Measurements from ENCODE around the gene DENND1A.

Gene DENND1A

DNA sequence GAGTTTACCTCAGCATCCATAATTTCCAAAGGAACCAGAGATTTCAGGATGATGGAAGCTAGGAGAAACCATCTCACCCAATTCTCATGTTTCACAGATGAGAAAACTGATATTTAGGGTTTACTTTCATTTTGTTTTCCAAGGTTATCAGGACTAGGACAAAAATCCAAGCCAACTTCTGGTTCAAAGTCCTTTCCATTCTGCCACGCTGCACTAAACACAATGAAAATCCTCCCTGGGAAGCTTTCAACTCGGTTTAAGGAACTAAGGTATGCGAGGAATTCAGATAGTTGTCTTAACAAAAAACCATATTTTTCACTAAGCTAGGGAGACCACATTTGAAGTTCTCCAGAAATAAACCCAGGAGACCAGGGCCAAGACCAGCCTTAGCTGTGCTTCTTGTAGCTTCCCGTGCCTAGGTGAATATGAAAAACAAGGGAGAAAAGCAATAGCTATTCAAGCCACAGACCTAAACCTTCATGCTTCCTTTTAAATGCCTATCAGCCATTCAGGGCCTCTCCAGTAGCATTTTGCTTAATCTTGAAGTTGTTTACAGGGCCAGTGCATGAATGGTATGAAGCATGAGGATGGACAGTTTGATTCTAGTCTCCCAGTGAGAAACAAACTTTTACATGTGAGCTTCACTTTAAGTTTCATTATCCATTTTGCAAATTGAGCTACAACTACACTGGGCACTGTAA, 167.9 kb downstream of the DENND1A start:
- TF ChIP-seq L3MBTL2 (conservative IDR thresholded peaks at IDR 0.05) (no peak), SP1 (IDR thresholded peaks at IDR 0.05) (no peak), LEF1 (IDR thresholded peaks at IDR 0.05; ENCODE audit: borderline replicate concordance) (no peak), BHLHE40 (IDR thresholded peaks at IDR 0.05; ENCODE audit: borderline replicate concordance) (no peak), SUZ12 (IDR thresholded peaks at IDR 0.05) (no peak), ARNT (IDR thresholded peaks at IDR 0.05) (no peak), HDGF (IDR thresholded peaks at IDR 0.05; ENCODE audit: borderline replicate concordance) (no peak), TARDBP (IDR thresholded peaks at IDR 0.05) (no peak), ELF4 (IDR thresholded peaks at IDR 0.05) (no peak)
- TF ChIP-seq, protein P1, sequence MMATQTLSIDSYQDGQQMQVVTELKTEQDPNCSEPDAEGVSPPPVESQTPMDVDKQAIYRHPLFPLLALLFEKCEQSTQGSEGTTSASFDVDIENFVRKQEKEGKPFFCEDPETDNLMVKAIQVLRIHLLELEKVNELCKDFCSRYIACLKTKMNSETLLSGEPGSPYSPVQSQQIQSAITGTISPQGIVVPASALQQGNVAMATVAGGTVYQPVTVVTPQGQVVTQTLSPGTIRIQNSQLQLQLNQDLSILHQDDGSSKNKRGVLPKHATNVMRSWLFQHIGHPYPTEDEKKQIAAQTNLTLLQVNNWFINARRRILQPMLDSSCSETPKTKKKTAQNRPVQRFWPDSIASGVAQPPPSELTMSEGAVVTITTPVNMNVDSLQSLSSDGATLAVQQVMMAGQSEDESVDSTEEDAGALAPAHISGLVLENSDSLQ (IDR thresholded peaks at IDR 0.05) = no peak
- no peak for DNase-seq (ENCODE audit: extremely low spot score)
- ChIA-PET CTCF (interaction anchor here (0.6 kb wide), 1 partner anchor 18 kb away, joined by 5 read pairs; no protein-coding TSS in a partner anchor), POLR2A (no interaction called here)

DNA sequence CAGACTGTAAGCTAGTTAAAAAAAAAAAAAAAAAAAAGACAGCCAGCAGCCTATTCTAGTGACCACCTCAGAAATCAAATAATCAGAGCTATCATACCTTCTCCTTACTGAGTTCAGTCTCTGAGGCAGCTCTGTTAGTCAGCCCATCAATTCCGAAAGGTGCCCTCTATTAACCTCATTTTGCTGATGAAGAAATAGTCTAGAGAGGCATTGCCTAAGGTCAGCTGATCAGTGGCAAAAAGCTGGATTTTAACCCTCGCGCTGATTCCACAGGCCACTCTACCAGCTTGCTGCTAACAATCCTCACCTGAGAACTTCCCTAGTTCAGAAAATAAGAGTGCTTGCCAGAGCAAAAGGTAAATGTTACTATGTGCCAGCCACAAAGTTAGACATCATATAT, 172.0 kb downstream of the DENND1A start:
- ChIA-PET CTCF (no interaction called here), POLR2A (no interaction called here)
- DNase-seq (ENCODE audit: extremely low spot score) = no peak
- TF ChIP-seq ELF4 (IDR thresholded peaks at IDR 0.05) (no peak), ZNF384 (IDR thresholded peaks at IDR 0.05) (no peak), NFRKB (IDR thresholded peaks at IDR 0.05) (no peak), FOXA1 (IDR thresholded peaks at IDR 0.05) (no peak), FOXM1 (IDR thresholded peaks at IDR 0.05; ENCODE audit: borderline replicate concordance) (no peak), ARNT (IDR thresholded peaks at IDR 0.05) (no peak), LEF1 (IDR thresholded peaks at IDR 0.05; ENCODE audit: borderline replicate concordance) (no peak), SUZ12 (IDR thresholded peaks at IDR 0.05) (no peak)

DNA sequence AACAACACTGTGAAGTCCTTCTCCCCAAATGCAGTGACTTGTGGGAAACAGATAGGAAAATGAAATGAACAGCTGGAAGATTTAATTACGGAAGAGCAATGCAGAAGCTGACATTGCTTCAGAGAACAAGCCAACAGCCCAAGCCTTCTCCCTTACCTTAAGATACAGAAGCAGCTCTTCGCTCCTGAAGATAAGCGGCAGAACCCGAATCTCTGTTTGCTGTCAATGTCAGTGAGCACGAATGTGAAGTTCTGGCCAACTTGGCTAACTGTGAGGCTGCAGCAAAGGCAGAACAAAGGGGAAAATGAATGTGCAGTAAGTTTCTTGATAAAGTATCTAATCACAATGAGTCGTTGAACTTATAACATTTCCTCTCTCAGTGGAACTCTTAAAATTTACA, 172.4 kb downstream of the DENND1A start:
- CTCF ChIA-PET = no interaction called here
- TF ChIP-seq, protein P1 (IDR thresholded peaks at IDR 0.05) = no peak
- TF ChIP-seq CTBP1 (IDR thresholded peaks at IDR 0.05; ENCODE audit: borderline replicate concordance) = no peak
- POLR2A ChIA-PET = no interaction called here
- DNase-seq (ENCODE audit: extremely low spot score) = no peak

DNA sequence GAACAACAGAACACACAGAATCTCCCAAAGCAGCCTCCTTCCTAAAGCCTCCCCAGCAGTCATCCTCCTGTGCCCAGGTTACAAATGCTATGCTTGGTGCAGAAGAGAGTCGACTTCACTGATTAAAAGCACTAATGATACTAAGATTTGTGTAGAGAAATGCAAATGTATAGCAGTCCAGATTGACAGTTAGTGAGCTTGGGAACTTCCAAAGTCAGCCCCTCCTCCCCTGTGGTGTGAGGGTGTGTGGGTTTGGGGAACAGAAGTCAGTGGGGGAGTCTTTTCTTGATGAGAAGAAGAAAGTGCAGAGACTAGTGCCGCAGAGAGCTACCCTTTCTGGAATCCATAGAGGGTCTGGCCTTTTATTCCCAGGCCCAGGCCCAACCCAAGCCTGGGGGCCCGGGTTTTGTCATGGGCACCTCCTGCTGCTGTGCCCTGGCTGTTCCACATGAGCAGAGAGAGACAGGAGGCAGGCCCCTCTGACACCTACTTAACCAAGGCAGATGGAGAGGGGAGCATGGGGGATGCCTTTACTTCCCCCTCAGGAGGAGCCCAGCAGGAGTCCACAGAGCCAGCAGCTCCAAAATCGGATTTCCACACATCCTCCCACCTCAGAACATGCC, 173.3 kb downstream of the DENND1A start:
- no peak for DNase-seq (ENCODE audit: extremely low spot score)
- ChIA-PET CTCF (no interaction called here), POLR2A (no interaction called here)
- TF ChIP-seq NFRKB (IDR thresholded peaks at IDR 0.05) (no peak), TARDBP (IDR thresholded peaks at IDR 0.05) (no peak), L3MBTL2 (conservative IDR thresholded peaks at IDR 0.05) (no peak), SP1 (IDR thresholded peaks at IDR 0.05) (no peak), FOXM1 (IDR thresholded peaks at IDR 0.05; ENCODE audit: borderline replicate concordance) (no peak), ZNF384 (IDR thresholded peaks at IDR 0.05) (no peak), ELF4 (IDR thresholded peaks at IDR 0.05) (no peak), CTBP1 (IDR thresholded peaks at IDR 0.05; ENCODE audit: borderline replicate concordance) (no peak), LEF1 (IDR thresholded peaks at IDR 0.05; ENCODE audit: borderline replicate concordance) (no peak), FOXK2 (IDR thresholded peaks at IDR 0.05) (no peak)

DNA sequence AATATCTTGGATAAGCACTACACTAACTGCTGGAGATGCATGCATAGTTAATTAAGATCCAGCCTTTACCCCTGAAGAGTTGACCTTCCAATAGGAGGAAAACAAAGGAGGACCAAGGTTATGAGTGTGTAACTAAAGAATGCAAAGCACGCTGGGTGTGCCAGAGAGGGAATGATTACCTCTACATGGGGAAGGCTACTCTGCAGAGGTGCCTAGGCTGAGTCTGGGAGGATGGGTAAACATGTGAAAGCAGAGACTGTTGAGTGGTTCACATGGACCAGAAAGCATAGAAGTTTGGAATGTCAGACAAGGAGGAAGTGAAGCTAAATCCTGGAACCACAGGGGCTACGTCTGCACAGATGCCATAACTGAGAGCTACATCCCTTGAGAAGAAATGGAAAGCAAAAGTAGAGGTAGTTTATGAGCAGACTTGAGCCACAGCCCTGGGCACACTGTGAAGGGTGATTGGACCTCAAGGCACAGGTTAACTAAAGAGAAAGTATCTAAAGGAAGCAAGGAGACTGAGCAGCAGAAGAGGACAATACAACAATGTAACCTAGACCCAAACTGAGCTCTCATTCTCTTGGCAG, 176.2 kb downstream of the DENND1A start:
- CTCF ChIA-PET = interaction anchor here (0.6 kb wide), 1 partner anchor 57 kb away, joined by 5 read pairs; no protein-coding TSS in a partner anchor
- POLR2A ChIA-PET = no interaction called here
- DNase-seq (ENCODE audit: extremely low spot score) = no peak
- no peak for TF ChIP-seq SP1 (IDR thresholded peaks at IDR 0.05)
- no peak for TF ChIP-seq TARDBP (IDR thresholded peaks at IDR 0.05)
- TF ChIP-seq SUZ12 (IDR thresholded peaks at IDR 0.05) = no peak
- no peak for TF ChIP-seq FOXA1 (IDR thresholded peaks at IDR 0.05)
- TF ChIP-seq NFRKB (IDR thresholded peaks at IDR 0.05) = no peak
- no peak for TF ChIP-seq ELF4 (IDR thresholded peaks at IDR 0.05)
- no peak for TF ChIP-seq HDGF (IDR thresholded peaks at IDR 0.05; ENCODE audit: borderline replicate concordance)

DNA sequence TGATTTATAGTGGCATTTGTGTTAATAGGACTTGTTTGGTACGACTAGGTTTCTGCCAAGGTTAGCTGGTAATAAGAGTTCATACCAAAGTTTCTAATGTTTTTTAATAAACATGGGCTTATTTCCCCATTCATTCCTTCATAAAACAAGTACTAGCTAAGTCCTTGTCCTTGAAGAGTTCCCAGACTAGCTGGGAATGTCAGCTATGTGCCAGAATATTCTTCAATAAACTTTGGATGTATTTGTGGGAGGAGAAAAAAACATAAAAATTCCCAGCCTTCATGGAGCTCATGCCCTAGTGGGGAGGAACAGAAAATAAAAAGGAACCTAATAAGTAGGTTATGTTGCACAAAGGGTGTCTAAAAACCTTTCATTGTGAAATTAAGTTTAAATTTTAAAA, 176.9 kb downstream of the DENND1A start:
- TF ChIP-seq, protein P1 (IDR thresholded peaks at IDR 0.05) = no peak
- TF ChIP-seq ARNT (IDR thresholded peaks at IDR 0.05) (no peak), TARDBP (IDR thresholded peaks at IDR 0.05) (no peak), SP1 (IDR thresholded peaks at IDR 0.05) (no peak), ELF4 (IDR thresholded peaks at IDR 0.05) (no peak), L3MBTL2 (conservative IDR thresholded peaks at IDR 0.05) (no peak), FOXM1 (IDR thresholded peaks at IDR 0.05; ENCODE audit: borderline replicate concordance) (no peak), FOXK2 (IDR thresholded peaks at IDR 0.05) (no peak), LEF1 (IDR thresholded peaks at IDR 0.05; ENCODE audit: borderline replicate concordance) (no peak), NFRKB (IDR thresholded peaks at IDR 0.05) (no peak), BHLHE40 (IDR thresholded peaks at IDR 0.05; ENCODE audit: borderline replicate concordance) (no peak)
- POLR2A ChIA-PET = no interaction called here
- DNase-seq (ENCODE audit: extremely low spot score) = no peak
- CTCF ChIA-PET = no interaction called here

All from HEK293T (cell line).